HAP-1 (cell line): ENCODE data around the gene TFDP3.

Experiments used
- DNase-seq, 2 experiments: peaks; one replicate each; pipeline ENCODE4 v3.0.0-alpha.2; 2016 to 2020; ENCODE audit warnings: low spot score in 2 of 2
- H3K27me3 ChIP-seq: fragments of 250-450 bp; sonication (Bioruptor Pico); 2 replicates; pipeline ENCODE4 v1.5.1; 2020; ENCODE audit warnings: low read depth, mild to moderate bottlenecking, moderate library complexity
- H3K36me3 ChIP-seq: fragments of 250-450 bp; sonication (Bioruptor Pico); replicated peaks from 2 replicates; pipeline ENCODE4 v1.5.1; 2020; ENCODE audit warnings: mild to moderate bottlenecking
- H3K4me1 ChIP-seq: fragments of 250-450 bp; sonication (Bioruptor Pico); 2 replicates; pipeline ENCODE4 v1.5.1; 2020; ENCODE audit warnings: mild to moderate bottlenecking
- H3K4me3 ChIP-seq: fragments of 250-450 bp; sonication (Bioruptor Pico); 2 replicates; pipeline ENCODE4 v1.5.1; 2020; ENCODE audit warnings: mild to moderate bottlenecking, moderate library complexity
- H3K9me3 ChIP-seq: fragments of 250-450 bp; sonication (Bioruptor Pico); 2 replicates; pipeline ENCODE4 v1.5.1; 2020; ENCODE audit warnings: mild to moderate bottlenecking, moderate library complexity
- in situ Hi-C: fragments of 300-500 bp; cut with MboI; formaldehyde crosslinking; loops from 3 replicates; pipeline ENCODE4 v1.14.3; 2020; ENCODE audit warnings: low sequenced_read_pairs, inconsistent platforms, mixed read lengths

The TFDP3 gene

GRCh38 chrX:133215017-133215416 lies 3.1 kb downstream of the TFDP3 start:
- no peaks in the 10 kb centered on the region for H3K27me3 ChIP-seq
- H3K4me1 ChIP-seq, result no peaks in the 10 kb centered on the region
- H3K36me3 ChIP-seq, result no peaks in the 10 kb centered on the region
- in situ Hi-C loops, result loop anchor here (25.0 kb wide), 1 partner anchor 447 kb away; no protein-coding TSS in a partner anchor
- H3K4me3 ChIP-seq, result no peak overlapping the region
- no peaks in the 10 kb centered on the region for H3K9me3 ChIP-seq
- DNase-seq, result no peak

GRCh38 chrX:133214301-133214700 lies 3.9 kb downstream of the TFDP3 start:
- Histone ChIP-seq H3K4me1 (no peaks in the 10 kb centered on the region), H3K27me3 (no peaks in the 10 kb centered on the region), H3K9me3 (no peaks in the 10 kb centered on the region), H3K4me3 (no peak overlapping the region), H3K36me3 (no peaks in the 10 kb centered on the region)
- no peak for DNase-seq
- in situ Hi-C loops, result loop anchor here (25.0 kb wide), 1 partner anchor 448 kb away; no protein-coding TSS in a partner anchor

GRCh38 chrX:133213117-133213516 lies 5.0 kb downstream of the TFDP3 start:
- in situ Hi-C loops, result loop anchor here (25.0 kb wide), 1 partner anchor 449 kb away; no protein-coding TSS in a partner anchor
- H3K27me3 ChIP-seq, result no peaks in the 10 kb centered on the region

GRCh38 chrX:133207751-133208150 lies 10.4 kb downstream of the TFDP3 start:
- Histone ChIP-seq H3K9me3 (no peaks in the 10 kb centered on the region), H3K4me3 (no peak overlapping the region), H3K27me3 (no peaks in the 10 kb centered on the region), H3K4me1 (peaks cover 5% of the 10 kb centered on the region), H3K36me3 (no peaks in the 10 kb centered on the region)
- no peak for DNase-seq
- in situ Hi-C loops, result loop anchor here (25.0 kb wide), 1 partner anchor 455 kb away; no protein-coding TSS in a partner anchor

More at GRCh38 chrX:133213117-133213516, 5.0 kb downstream of the TFDP3 start:
- Histone ChIP-seq H3K36me3 (no peaks in the 10 kb centered on the region), H3K9me3 (no peaks in the 10 kb centered on the region), H3K4me3 (no peak overlapping the region), H3K4me1 (no peaks in the 10 kb centered on the region)
- DNase-seq, result no peak

- in situ Hi-C loops, result no loop called here
- H3K4me3 ChIP-seq, result no peak overlapping the region
- H3K27me3 ChIP-seq, result no peaks in the 10 kb centered on the region
- H3K9me3 ChIP-seq, result no peaks in the 10 kb centered on the region
- peak in 1 of 2 experiments; percentile 8 for DNase-seq
- H3K4me1 ChIP-seq, result peaks cover 6% of the 10 kb centered on the region; the same call in 1 of the 2 replicates
- no peaks in the 10 kb centered on the region for H3K36me3 ChIP-seq
Measured at GRCh38 chrX:133191739-133192039, 26.5 kb downstream of the TFDP3 start.

GRCh38 chrX:133190877-133191738 lies 27.0 kb downstream of the TFDP3 start:
- no peaks in the 10 kb centered on the region for H3K27me3 ChIP-seq
- no peak for DNase-seq

GRCh38 chrX:133189195-133189594 lies 29.0 kb downstream of the TFDP3 start:
- no peaks in the 10 kb centered on the region for H3K9me3 ChIP-seq
- no peaks in the 10 kb centered on the region for H3K36me3 ChIP-seq
- DNase-seq, result no peak
- no peaks in the 10 kb centered on the region for H3K27me3 ChIP-seq
- H3K4me3 ChIP-seq, result no peak overlapping the region
- in situ Hi-C loops, result no loop called here
- peaks cover 6% of the 10 kb centered on the region; the same call in 1 of the 2 replicates for H3K4me1 ChIP-seq

More at GRCh38 chrX:133190877-133191738, 27.0 kb downstream of the TFDP3 start:
- H3K36me3 ChIP-seq, result no peaks in the 10 kb centered on the region
- H3K4me3 ChIP-seq, result no peak overlapping the region
- in situ Hi-C loops, result no loop called here
- H3K9me3 ChIP-seq, result no peaks in the 10 kb centered on the region
- H3K4me1 ChIP-seq, result peaks cover 6% of the 10 kb centered on the region; the same call in 1 of the 2 replicates

GRCh38 chrX:133188631-133189030 lies 29.5 kb downstream of the TFDP3 start:
- no peaks in the 10 kb centered on the region for H3K9me3 ChIP-seq
- peak in 1 of 2 experiments; percentile 76 for DNase-seq
- H3K36me3 ChIP-seq, result no peaks in the 10 kb centered on the region
- peaks cover 6% of the 10 kb centered on the region; the same call in 1 of the 2 replicates for H3K4me1 ChIP-seq
- in situ Hi-C loops, result no loop called here
- H3K4me3 ChIP-seq, result no peak overlapping the region
- H3K27me3 ChIP-seq, result no peaks in the 10 kb centered on the region

GRCh38 chrX:133185938-133186337 lies 32.2 kb downstream of the TFDP3 start:
- Histone ChIP-seq H3K9me3 (no peaks in the 10 kb centered on the region), H3K27me3 (no peaks in the 10 kb centered on the region), H3K4me1 (no peaks in the 10 kb centered on the region), H3K36me3 (no peaks in the 10 kb centered on the region), H3K4me3 (no peak overlapping the region)
- DNase-seq, result no peak
- in situ Hi-C loops, result no loop called here

- Histone ChIP-seq H3K4me1 (no peaks in the 10 kb centered on the region), H3K36me3 (no peaks in the 10 kb centered on the region), H3K4me3 (no peak overlapping the region), H3K27me3 (no peaks in the 10 kb centered on the region), H3K9me3 (no peaks in the 10 kb centered on the region)
- peak in 1 of 2 experiments; percentile 25 for DNase-seq
- in situ Hi-C loops, result no loop called here
Measured at GRCh38 chrX:133185119-133185518, 33.0 kb downstream of the TFDP3 start.

GRCh38 chrX:133183806-133184205 lies 34.3 kb downstream of the TFDP3 start:
- Histone ChIP-seq H3K27me3 (no peaks in the 10 kb centered on the region), H3K4me3 (no peak overlapping the region), H3K36me3 (no peaks in the 10 kb centered on the region), H3K9me3 (no peaks in the 10 kb centered on the region), H3K4me1 (no peaks in the 10 kb centered on the region)
- DNase-seq, result no peak
- in situ Hi-C loops, result no loop called here

GRCh38 chrX:133179500-133179899 lies 38.7 kb downstream of the TFDP3 start:
- Histone ChIP-seq H3K4me3 (no peak overlapping the region), H3K36me3 (no peaks in the 10 kb centered on the region), H3K9me3 (no peaks in the 10 kb centered on the region), H3K4me1 (peaks cover 11% of the 10 kb centered on the region), H3K27me3 (no peaks in the 10 kb centered on the region)
- DNase-seq, result no peak
- in situ Hi-C loops, result loop anchor here (10.0 kb wide), 1 partner anchor 205 kb away; no protein-coding TSS in a partner anchor

GRCh38 chrX:133177202-133177601 lies 41.0 kb downstream of the TFDP3 start:
- Histone ChIP-seq H3K9me3 (no peaks in the 10 kb centered on the region), H3K36me3 (no peaks in the 10 kb centered on the region), H3K4me3 (no peak overlapping the region), H3K27me3 (no peaks in the 10 kb centered on the region), H3K4me1 (peaks cover 11% of the 10 kb centered on the region)
- no peak for DNase-seq
- in situ Hi-C loops, result loop anchor here (10.0 kb wide), 1 partner anchor 202 kb away; no protein-coding TSS in a partner anchor

GRCh38 chrX:133175605-133176004 lies 42.5 kb downstream of the TFDP3 start:
- H3K9me3 ChIP-seq, result no peaks in the 10 kb centered on the region
- no peak overlapping the region for H3K4me3 ChIP-seq
- no peaks in the 10 kb centered on the region for H3K27me3 ChIP-seq
- DNase-seq, result peak in 1 of 2 experiments; percentile 27
- H3K36me3 ChIP-seq, result no peaks in the 10 kb centered on the region
- peaks cover 11% of the 10 kb centered on the region for H3K4me1 ChIP-seq
- in situ Hi-C loops, result loop anchor here (10.0 kb wide), 1 partner anchor 201 kb away; no protein-coding TSS in a partner anchor
